Measurements from ENCODE around the gene PSMA7. TPM values are rescaled to one million over a fixed set of nuclear protein-coding genes. Genes with fewer than 3 reads are reported as not detected.

The PSMA7 gene
- total RNA-seq, 6 experiments from 2014 or later = 296 to 357 (median 334) TPM

GRCh38 chr20:62142252-62143080 lies 728 bp downstream of the PSMA7 start:
- TF ChIP-seq CTCF (IDR thresholded peaks at IDR 0.05) = no peak
- no peaks in the 10 kb centered on the region for H3K9me3 Mint-ChIP-seq
- H3K4me1 Mint-ChIP-seq (ENCODE audit: low read depth) = peaks cover 44% of the 10 kb centered on the region
- DNase-seq = no peak
- peak overlapping the region; percentile 90 for H3K4me3 Mint-ChIP-seq
- peaks cover 37% of the 10 kb centered on the region for H3K36me3 Mint-ChIP-seq (ENCODE audit: low read depth)
- H3K27ac Mint-ChIP-seq = peak overlapping the region; percentile 81
- peaks cover 8% of the 10 kb centered on the region for H3K27me3 Mint-ChIP-seq (ENCODE audit: insufficient read depth)

GRCh38 chr20:62141397-62142251 lies 1.6 kb downstream of the PSMA7 start:
- Mint-ChIP-seq H3K27ac (peak overlapping the region; percentile 81), H3K36me3 (ENCODE audit: low read depth) (peaks cover 43% of the 10 kb centered on the region), H3K4me1 (ENCODE audit: low read depth) (peaks cover 44% of the 10 kb centered on the region), H3K4me3 (peak overlapping the region; percentile 90), H3K27me3 (ENCODE audit: insufficient read depth) (peaks cover 11% of the 10 kb centered on the region), H3K9me3 (no peaks in the 10 kb centered on the region)
- TF ChIP-seq CTCF (IDR thresholded peaks at IDR 0.05) = peak; percentile 69
- DNase-seq = no peak

- Mint-ChIP-seq H3K9me3 (no peaks in the 10 kb centered on the region), H3K4me3 (peak overlapping the region; percentile 90), H3K4me1 (ENCODE audit: low read depth) (peaks cover 43% of the 10 kb centered on the region), H3K36me3 (ENCODE audit: low read depth) (peaks cover 49% of the 10 kb centered on the region), H3K27me3 (ENCODE audit: insufficient read depth) (peaks cover 12% of the 10 kb centered on the region), H3K27ac (peak overlapping the region; percentile 81)
- TF ChIP-seq CTCF (IDR thresholded peaks at IDR 0.05) = no peak
- DNase-seq = no peak
Measured at GRCh38 chr20:62141043-62141396, 2.2 kb downstream of the PSMA7 start.

GRCh38 chr20:62139636-62140035 lies 3.6 kb downstream of the PSMA7 start:
- no peak overlapping the region for H3K4me3 Mint-ChIP-seq
- DNase-seq = no peak
- H3K36me3 Mint-ChIP-seq (ENCODE audit: low read depth) = peaks cover 50% of the 10 kb centered on the region
- H3K27ac Mint-ChIP-seq = no peak overlapping the region
- peaks cover 12% of the 10 kb centered on the region for H3K27me3 Mint-ChIP-seq (ENCODE audit: insufficient read depth)
- H3K4me1 Mint-ChIP-seq (ENCODE audit: low read depth) = peaks cover 29% of the 10 kb centered on the region
- H3K9me3 Mint-ChIP-seq = no peaks in the 10 kb centered on the region
- TF ChIP-seq CTCF (IDR thresholded peaks at IDR 0.05) = no peak

- Mint-ChIP-seq H3K4me3 (no peak overlapping the region), H3K4me1 (ENCODE audit: low read depth) (peaks cover 25% of the 10 kb centered on the region)
Measured at GRCh38 chr20:62138912-62139311, 4.3 kb downstream of the PSMA7 start.

More at GRCh38 chr20:62138912-62139311, 4.3 kb downstream of the PSMA7 start:
- Mint-ChIP-seq H3K27me3 (ENCODE audit: insufficient read depth) (peaks cover 12% of the 10 kb centered on the region), H3K27ac (peak overlapping the region; percentile 9; the same call in 1 of the 2 replicates), H3K9me3 (no peaks in the 10 kb centered on the region), H3K36me3 (ENCODE audit: low read depth) (peaks cover 50% of the 10 kb centered on the region)
- TF ChIP-seq CTCF (IDR thresholded peaks at IDR 0.05) = no peak
- no peak for DNase-seq
